Globus pallidus (tissue), 1 donor: ENCODE measurements around the gene SMC2.

Experiments used
- DNase-seq: peaks from one replicate; pipeline ENCODE4 v3.0.0-alpha.2; 2015; ENCODE audit warnings: low spot score

The SMC2 gene

GRCh38 chr9:104093647-104094533, at the start of gene SMC2:
SMC2 (plus strand) TSS chr9:104094309; CDS start chr9:104095385, 1,076 bp downstream.
- DNase-seq = peak; percentile 92

- DNase-seq = no peak
These were observed 25.6 kb upstream of the SMC2 start for GRCh38 chr9:104068546-104068945.

- DNase-seq = no peak
These were observed 24.8 kb upstream of the SMC2 start for GRCh38 chr9:104069288-104069687.

GRCh38 chr9:104071589-104071988, 22.5 kb upstream of the SMC2 start:
- DNase-seq = no peak

- no peak for DNase-seq
These were observed 20.9 kb upstream of the SMC2 start for GRCh38 chr9:104073098-104073769.

- no peak for DNase-seq
These were observed 20.4 kb upstream of the SMC2 start for GRCh38 chr9:104073770-104074133.

GRCh38 chr9:104074876-104075275, 19.2 kb upstream of the SMC2 start:
- no peak for DNase-seq

GRCh38 chr9:104075801-104076753, 18.0 kb upstream of the SMC2 start:
- DNase-seq = no peak

GRCh38 chr9:104078596-104078995, 15.5 kb upstream of the SMC2 start:
- DNase-seq = no peak

GRCh38 chr9:104080983-104081382, 13.1 kb upstream of the SMC2 start:
- DNase-seq = no peak

GRCh38 chr9:104082168-104082567, 11.9 kb upstream of the SMC2 start:
- no peak for DNase-seq

- DNase-seq = no peak
These were observed 8.6 kb upstream of the SMC2 start for GRCh38 chr9:104085525-104085924.

- DNase-seq = no peak
These were observed 6.2 kb upstream of the SMC2 start for GRCh38 chr9:104087894-104088293.

- no peak for DNase-seq
These were observed 5.7 kb upstream of the SMC2 start for GRCh38 chr9:104088416-104088815.

- DNase-seq = no peak
These were observed 3.5 kb upstream of the SMC2 start for GRCh38 chr9:104090578-104090977.

GRCh38 chr9:104091116-104091515, 3.0 kb upstream of the SMC2 start:
- DNase-seq = no peak

- peak; percentile 54 for DNase-seq
These were observed 2.4 kb upstream of the SMC2 start for GRCh38 chr9:104091708-104092107.

GRCh38 chr9:104092192-104092591, 1.9 kb upstream of the SMC2 start:
- no peak for DNase-seq

- peak; percentile 6 for DNase-seq
These were observed 1.1 kb upstream of the SMC2 start for GRCh38 chr9:104092875-104093600.

- no peak for DNase-seq
These were observed 466 bp downstream of the SMC2 start for GRCh38 chr9:104094534-104095015.

- DNase-seq = no peak
These were observed 5.5 kb downstream of the SMC2 start for GRCh38 chr9:104099630-104100029.
